Upper lobe of left lung (tissue), 6 donors: ENCODE data around the gene SCRT2. TPM values are rescaled to one million over a fixed set of nuclear protein-coding genes. Genes with fewer than 3 reads are reported as not detected.

ENCODE experiments used
- ATAC-seq, 2 donors: fragments of 200-7000 bp; cut with Tn5 transposase; one replicate each; pipeline ENCODE4 v1.9.1; 2022; ENCODE audit warnings: mild to moderate bottlenecking in 2 of 2, moderate library complexity in 2 of 2; ENCODE audit not compliant: low FRiP score in 2 of 2
- DNase-seq, 2 donors: peaks; one replicate each; pipeline ENCODE4 v3.0.0-alpha.2; 2019 to 2020
- H3K27ac ChIP-seq, 4 donors: fragments of 200-600 bp; sonication (generic); one replicate each; pipeline ENCODE4 v1.5.1; 2016 to 2019
- H3K27me3 ChIP-seq, 4 donors: fragments of 200-600 bp; sonication (generic); one replicate each; pipeline ENCODE4 v1.5.1; 2017 to 2019
- H3K36me3 ChIP-seq, 4 donors: fragments of 200-600 bp; sonication (generic); one replicate each; pipeline ENCODE4 v1.5.1; 2016 to 2019
- H3K4me1 ChIP-seq, 4 donors: fragments of 200-600 bp; sonication (generic); one replicate each; pipeline ENCODE4 v1.5.1; 2018 to 2019
- H3K4me3 ChIP-seq, 4 donors: fragments of 200-600 bp; sonication (generic); one replicate each; pipeline ENCODE4 v1.5.1; 2017 to 2019; ENCODE audit warnings: mild to moderate bottlenecking in 2 of 4, moderate library complexity in 1 of 4
- H3K9me3 ChIP-seq, 4 donors: fragments of 200-600 bp; sonication (generic); one replicate each; pipeline ENCODE4 v1.5.1; 2018 to 2019
- EP300 ChIP-seq, 4 donors: sonication (generic); formaldehyde crosslinking; IDR thresholded peaks; one replicate each; pipeline ENCODE4 v1.5.1; 2017; ENCODE audit warnings: antibody characterized with exemption in 4 of 4, control low read depth in 2 of 4
- POLR2A ChIP-seq, 4 donors: fragments of 450-650 bp; IDR thresholded peaks; one replicate each; pipeline ENCODE4 v1.5.1; 2016 to 2017; ENCODE audit warnings: antibody characterized with exemption in 4 of 4, mild to moderate bottlenecking in 2 of 4
- POLR2AphosphoS5 ChIP-seq, 2 donors: sonication (generic); formaldehyde crosslinking; IDR thresholded peaks; one replicate each; pipeline ENCODE4 v1.5.1; 2017; ENCODE audit warnings: antibody characterized with exemption in 2 of 2
- WGBS, 2 donors: methylation state at CpG; one replicate each; pipeline ENCODE4 v1.1.5; 2017 to 2018; 5-methylcytosine and 5-hydroxymethylcytosine counted together
- total RNA-seq, 6 donors: library from RNA; depleted of rRNA in 4 of 6; stranded (reverse); fragments of >200 nt in 4 of 6; gene quantifications; one replicate each; pipeline versions ENCODE4 v1.1.0 to v1.2.1, GENCODE V29; 2016 to 2021
- TF ChIP-seq, protein P1 (sequence below), 6 experiments: fragments of 450-650 bp in 4 of 6; fragments of 200-600 bp in 2 of 6; sonication (generic) in 2 of 6; IDR thresholded peaks; one replicate each; pipeline ENCODE4 v1.5.1; 2016 to 2019; ENCODE audit warnings: antibody characterized with exemption in 6 of 6
- donor health status: DM: no; HTN: no; CAD: no; lungs with moderate emphysema.
- donor health status: DM: no; HTN: yes; CAD: no; lungs with severe emphysema.

Gene SCRT2
- total RNA-seq, 6 donors from 2014 or later: not detected

DNA sequence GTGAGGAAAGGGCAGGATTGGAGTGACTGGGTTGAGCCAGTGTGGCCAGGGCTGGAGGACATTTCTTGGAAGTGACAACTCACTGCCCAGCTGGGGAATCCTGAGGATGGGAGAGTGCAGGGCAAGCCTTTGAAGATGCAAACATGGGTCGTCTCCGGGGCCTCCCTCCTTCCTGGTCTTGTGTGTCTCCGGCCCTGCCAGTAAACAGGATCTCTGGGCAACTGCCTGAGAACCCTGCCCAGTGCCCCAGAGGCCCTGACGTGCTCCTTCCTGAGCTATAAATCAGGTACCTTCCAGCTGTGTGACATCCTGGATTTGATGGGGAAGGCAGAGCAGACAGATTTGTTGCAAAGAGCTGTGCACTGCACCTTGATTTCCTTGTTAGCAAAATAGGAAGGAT, 52.6 kb downstream of the SCRT2 start:
- Histone ChIP-seq H3K4me3 (no peak overlapping the region), H3K27ac (no peak overlapping the region), H3K9me3 (peaks cover 0 to 6% (median 4%) of the 10 kb centered on the region in 4 donors), H3K27me3 (no peaks in the 10 kb centered on the region), H3K4me1 (no peaks in the 10 kb centered on the region), H3K36me3 (no peaks in the 10 kb centered on the region)
- 21 to 25% methylated on average over 3 to 4 of the region's 4 CpGs for WGBS, 2 donors
- TF ChIP-seq EP300 (IDR thresholded peaks at IDR 0.05) (no peak), POLR2A (IDR thresholded peaks at IDR 0.05) (no peak), POLR2AphosphoS5 (IDR thresholded peaks at IDR 0.05) (no peak)
- TF ChIP-seq, protein P1, sequence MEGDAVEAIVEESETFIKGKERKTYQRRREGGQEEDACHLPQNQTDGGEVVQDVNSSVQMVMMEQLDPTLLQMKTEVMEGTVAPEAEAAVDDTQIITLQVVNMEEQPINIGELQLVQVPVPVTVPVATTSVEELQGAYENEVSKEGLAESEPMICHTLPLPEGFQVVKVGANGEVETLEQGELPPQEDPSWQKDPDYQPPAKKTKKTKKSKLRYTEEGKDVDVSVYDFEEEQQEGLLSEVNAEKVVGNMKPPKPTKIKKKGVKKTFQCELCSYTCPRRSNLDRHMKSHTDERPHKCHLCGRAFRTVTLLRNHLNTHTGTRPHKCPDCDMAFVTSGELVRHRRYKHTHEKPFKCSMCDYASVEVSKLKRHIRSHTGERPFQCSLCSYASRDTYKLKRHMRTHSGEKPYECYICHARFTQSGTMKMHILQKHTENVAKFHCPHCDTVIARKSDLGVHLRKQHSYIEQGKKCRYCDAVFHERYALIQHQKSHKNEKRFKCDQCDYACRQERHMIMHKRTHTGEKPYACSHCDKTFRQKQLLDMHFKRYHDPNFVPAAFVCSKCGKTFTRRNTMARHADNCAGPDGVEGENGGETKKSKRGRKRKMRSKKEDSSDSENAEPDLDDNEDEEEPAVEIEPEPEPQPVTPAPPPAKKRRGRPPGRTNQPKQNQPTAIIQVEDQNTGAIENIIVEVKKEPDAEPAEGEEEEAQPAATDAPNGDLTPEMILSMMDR (IDR thresholded peaks at IDR 0.05): no peak
- DNase-seq (no peak), ATAC-seq (no peak)

DNA sequence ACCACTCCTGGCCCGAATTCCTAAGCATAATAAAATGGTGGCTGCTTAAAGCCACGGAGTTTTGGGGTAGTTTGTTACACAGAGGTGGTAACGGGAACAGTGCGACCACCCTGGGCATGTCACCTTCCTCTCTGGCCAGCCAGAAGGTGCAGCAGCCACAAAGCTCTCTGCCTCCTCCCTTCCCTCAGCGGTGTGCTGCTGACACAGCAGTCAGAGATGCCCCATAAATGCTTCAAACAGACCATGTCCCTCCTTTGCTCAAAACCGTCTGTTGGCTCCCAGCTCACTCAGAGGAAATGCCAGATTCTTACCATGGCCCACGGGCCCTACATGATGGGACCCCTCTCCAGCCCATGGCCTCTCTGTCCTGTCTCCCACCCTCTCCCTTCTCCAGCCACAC, 53.4 kb downstream of the SCRT2 start:
- H3K4me3 ChIP-seq: no peak overlapping the region
- H3K27ac ChIP-seq: no peak overlapping the region
- no peak for DNase-seq
- H3K36me3 ChIP-seq: no peaks in the 10 kb centered on the region
- no peak for ATAC-seq
- 72 to 79% methylated on average over 7 of the region's 7 CpGs for WGBS, 2 donors
- H3K27me3 ChIP-seq: no peaks in the 10 kb centered on the region
- TF ChIP-seq POLR2A (IDR thresholded peaks at IDR 0.05) (no peak), EP300 (IDR thresholded peaks at IDR 0.05) (no peak), POLR2AphosphoS5 (IDR thresholded peaks at IDR 0.05) (no peak)
- TF ChIP-seq, protein P1 (IDR thresholded peaks at IDR 0.05): no peak
- peaks cover 0 to 10% (median 7%) of the 10 kb centered on the region in 4 donors for H3K9me3 ChIP-seq
- no peaks in the 10 kb centered on the region for H3K4me1 ChIP-seq

DNA sequence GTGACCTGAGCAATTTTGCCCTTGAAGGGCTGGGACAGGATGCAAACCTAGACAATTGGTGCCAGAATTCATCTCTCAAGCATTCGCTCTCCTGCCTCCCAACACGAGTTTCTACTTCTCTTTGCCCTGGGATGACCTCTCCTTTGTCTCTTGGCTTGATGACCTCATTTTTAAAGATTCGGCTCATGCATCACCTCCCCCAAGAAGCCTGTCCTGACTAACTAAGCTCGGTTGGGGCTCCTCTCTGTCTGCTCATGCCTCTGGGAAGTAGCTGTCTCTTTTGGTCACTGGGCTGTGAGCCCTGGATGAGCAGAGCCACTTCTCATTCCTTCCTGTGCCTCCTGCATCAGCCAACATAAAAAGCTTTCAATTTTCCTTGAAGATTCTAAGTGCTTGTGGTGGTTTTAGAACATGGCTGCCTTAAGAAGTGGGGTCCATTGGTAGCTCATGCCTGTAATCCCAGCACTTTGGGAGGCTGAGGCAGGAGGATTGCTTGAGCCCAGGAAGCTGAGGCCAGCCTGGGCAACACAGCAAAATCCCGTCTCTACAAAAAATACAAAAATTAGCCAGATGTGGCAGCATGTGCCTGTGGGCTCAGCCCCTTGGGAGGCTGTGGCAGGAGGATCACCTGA, 54.4 kb downstream of the SCRT2 start:
- Histone ChIP-seq H3K9me3 (peaks cover 0 to 10% (median 7%) of the 10 kb centered on the region in 4 donors), H3K27ac (no peak overlapping the region), H3K27me3 (no peaks in the 10 kb centered on the region), H3K4me3 (no peak overlapping the region), H3K4me1 (no peaks in the 10 kb centered on the region), H3K36me3 (no peaks in the 10 kb centered on the region)
- no peak for ATAC-seq
- TF ChIP-seq EP300 (IDR thresholded peaks at IDR 0.05) (no peak), POLR2AphosphoS5 (IDR thresholded peaks at IDR 0.05) (no peak), POLR2A (IDR thresholded peaks at IDR 0.05) (no peak)
- TF ChIP-seq, protein P1 (IDR thresholded peaks at IDR 0.05): no peak
- no peak for DNase-seq
- WGBS, 2 donors: 53% methylated on average over 5 of the region's 5 CpGs

DNA sequence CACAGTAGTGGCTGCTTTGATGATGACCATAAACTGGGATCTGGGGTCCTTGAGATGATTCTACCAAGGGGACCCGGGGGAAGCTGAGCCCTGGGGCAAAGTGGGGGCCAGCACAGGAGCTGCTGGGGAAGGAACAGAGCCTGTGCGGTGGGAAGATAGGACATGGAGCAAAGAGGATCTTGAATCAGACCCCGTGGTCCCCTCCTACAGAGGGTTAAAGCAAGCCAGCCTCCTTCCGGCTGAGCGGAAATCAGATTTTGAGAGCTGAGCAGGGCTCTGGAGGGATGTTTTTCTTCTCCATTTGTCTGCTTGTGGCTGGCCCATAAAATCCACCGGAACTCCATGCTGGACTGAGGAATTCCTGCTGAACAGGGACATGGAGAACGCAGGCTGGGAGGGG, 55.4 kb downstream of the SCRT2 start:
- ATAC-seq (no peak), DNase-seq (no peak)
- WGBS, 2 donors: 15 to 33% methylated on average over 6 to 7 of the region's 7 CpGs
- TF ChIP-seq, protein P1 (IDR thresholded peaks at IDR 0.05): no peak
- no peak for TF ChIP-seq POLR2A (IDR thresholded peaks at IDR 0.05)
- no peak for TF ChIP-seq EP300 (IDR thresholded peaks at IDR 0.05)
- TF ChIP-seq POLR2AphosphoS5 (IDR thresholded peaks at IDR 0.05): no peak
- Histone ChIP-seq H3K27me3 (no peaks in the 10 kb centered on the region), H3K4me1 (no peaks in the 10 kb centered on the region), H3K27ac (no peak overlapping the region), H3K4me3 (no peak overlapping the region), H3K36me3 (no peaks in the 10 kb centered on the region), H3K9me3 (peaks cover 0 to 10% (median 7%) of the 10 kb centered on the region in 4 donors)

DNA sequence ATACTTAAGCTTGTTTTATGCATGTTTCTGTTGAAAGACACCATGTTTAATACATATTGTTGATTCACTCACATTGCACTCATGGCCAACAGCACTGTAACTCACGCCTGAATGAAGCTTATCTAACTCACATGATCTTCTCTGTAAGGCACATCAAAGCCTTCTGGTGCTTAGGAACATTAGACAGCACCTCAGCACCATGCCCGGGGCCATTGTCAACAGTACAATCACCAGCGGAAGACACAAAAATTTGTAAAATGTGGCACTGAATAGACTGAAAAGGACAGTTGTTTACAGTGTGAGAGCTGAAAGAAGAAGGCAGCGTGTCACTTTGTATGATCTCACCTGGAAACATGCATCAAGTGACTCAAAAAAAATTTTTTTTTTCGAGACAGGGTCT, 56.6 kb downstream of the SCRT2 start:
- Histone ChIP-seq H3K9me3 (peaks cover 0 to 10% (median 7%) of the 10 kb centered on the region in 4 donors), H3K36me3 (no peaks in the 10 kb centered on the region), H3K4me1 (no peaks in the 10 kb centered on the region), H3K4me3 (no peak overlapping the region), H3K27me3 (no peaks in the 10 kb centered on the region), H3K27ac (no peak overlapping the region)
- WGBS, 2 donors: 68 to 75% methylated on average over 5 of the region's 5 CpGs
- no peak for DNase-seq
- no peak for TF ChIP-seq EP300 (IDR thresholded peaks at IDR 0.05)
- no peak for TF ChIP-seq POLR2AphosphoS5 (IDR thresholded peaks at IDR 0.05)
- no peak for TF ChIP-seq POLR2A (IDR thresholded peaks at IDR 0.05)
- TF ChIP-seq, protein P1 (IDR thresholded peaks at IDR 0.05): no peak
- ATAC-seq: no peak
